DOHH2 (cell line): ENCODE results near the gene MRPS23.

Experiments
- EZH2phosphoT487 ChIP-seq: fragments of 200-600 bp; sonication (generic); IDR thresholded peaks from 2 replicates; pipeline ENCODE4 v1.6.1; 2017; ENCODE audit warnings: borderline replicate concordance, mild to moderate bottlenecking, antibody characterized with exemption, low read length, moderate library complexity, mixed read lengths
- TF ChIP-seq, protein P1 (sequence below): fragments of 200-600 bp; sonication (generic); IDR thresholded peaks from one replicate; pipeline ENCODE4 v1.5.1; 2014; ENCODE audit warnings: antibody characterized with exemption, mild to moderate bottlenecking, low read depth, low read length; ENCODE audit not compliant: poor library complexity, severe bottlenecking

DNA sequence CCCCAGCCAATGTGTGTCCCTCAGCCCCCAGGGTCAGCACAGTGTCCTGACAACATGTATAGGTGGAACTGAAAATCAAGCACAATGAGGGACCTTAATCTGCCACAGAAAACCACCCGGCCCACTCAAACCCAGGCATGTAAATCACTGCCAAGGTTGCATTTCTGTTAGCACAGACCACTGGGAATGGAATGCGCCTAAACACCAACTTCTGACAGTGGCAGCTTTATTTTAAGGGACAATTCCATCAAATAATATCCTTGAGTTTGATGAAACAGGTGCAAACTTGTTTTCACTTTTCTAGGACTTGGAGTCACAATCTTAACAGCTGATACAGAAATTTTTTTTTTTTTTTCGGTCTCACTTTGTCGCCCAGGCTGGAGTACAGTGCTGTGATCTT, 37.3 kb upstream of the MRPS23 start:
- TF ChIP-seq EZH2phosphoT487, result no peak
- TF ChIP-seq, protein P1, sequence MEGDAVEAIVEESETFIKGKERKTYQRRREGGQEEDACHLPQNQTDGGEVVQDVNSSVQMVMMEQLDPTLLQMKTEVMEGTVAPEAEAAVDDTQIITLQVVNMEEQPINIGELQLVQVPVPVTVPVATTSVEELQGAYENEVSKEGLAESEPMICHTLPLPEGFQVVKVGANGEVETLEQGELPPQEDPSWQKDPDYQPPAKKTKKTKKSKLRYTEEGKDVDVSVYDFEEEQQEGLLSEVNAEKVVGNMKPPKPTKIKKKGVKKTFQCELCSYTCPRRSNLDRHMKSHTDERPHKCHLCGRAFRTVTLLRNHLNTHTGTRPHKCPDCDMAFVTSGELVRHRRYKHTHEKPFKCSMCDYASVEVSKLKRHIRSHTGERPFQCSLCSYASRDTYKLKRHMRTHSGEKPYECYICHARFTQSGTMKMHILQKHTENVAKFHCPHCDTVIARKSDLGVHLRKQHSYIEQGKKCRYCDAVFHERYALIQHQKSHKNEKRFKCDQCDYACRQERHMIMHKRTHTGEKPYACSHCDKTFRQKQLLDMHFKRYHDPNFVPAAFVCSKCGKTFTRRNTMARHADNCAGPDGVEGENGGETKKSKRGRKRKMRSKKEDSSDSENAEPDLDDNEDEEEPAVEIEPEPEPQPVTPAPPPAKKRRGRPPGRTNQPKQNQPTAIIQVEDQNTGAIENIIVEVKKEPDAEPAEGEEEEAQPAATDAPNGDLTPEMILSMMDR, result no peak
